H9 (cell line): Measurements from ENCODE around the gene UTS2B. TPM values are rescaled to one million over a fixed set of nuclear protein-coding genes. Genes with fewer than 3 reads are reported as not detected.
"Not testable (repeated sequence)": the region's sequence is repeated elsewhere in the genome, so short reads cannot be mapped to it uniquely, and the experiment has no call there.

ENCODE experiments used
- DNase-seq: peaks from one replicate; pipeline ENCODE4 v3.0.0-alpha.2; 2017
- H2AFZ ChIP-seq: one replicate; pipeline ENCODE4 v1.6.1; 2013; ENCODE audit warnings: mild to moderate bottlenecking, low read length, control low read depth, moderate library complexity
- H2AK5ac ChIP-seq: 2 replicates; pipeline ENCODE4 v1.6.1; 2013; ENCODE audit warnings: low read length, control low read depth, mixed read lengths; ENCODE audit not compliant: insufficient read length
- H2BK120ac ChIP-seq: one replicate; pipeline ENCODE4 v1.6.1; 2013; ENCODE audit warnings: low read depth, mild to moderate bottlenecking, low read length, control low read depth, inconsistent platforms; ENCODE audit not compliant: poor library complexity, severe bottlenecking
- H2BK12ac ChIP-seq: 2 replicates; pipeline ENCODE4 v1.6.1; 2013; ENCODE audit warnings: low read length, control low read depth, mixed read lengths, low read depth; ENCODE audit not compliant: insufficient read length
- H2BK15ac ChIP-seq: 2 replicates; pipeline ENCODE4 v1.6.1; 2013; ENCODE audit warnings: low read depth, low read length, control low read depth
- H2BK20ac ChIP-seq: one replicate; pipeline ENCODE4 v1.6.1; 2013; ENCODE audit warnings: low read depth, mild to moderate bottlenecking, low read length, control low read depth, inconsistent platforms; ENCODE audit not compliant: poor library complexity, severe bottlenecking
- H2BK5ac ChIP-seq: 2 replicates; pipeline ENCODE4 v1.6.1; 2013; ENCODE audit warnings: low read length, control low read depth, mixed read lengths; ENCODE audit not compliant: insufficient read length
- H3K14ac ChIP-seq: 2 replicates; pipeline ENCODE4 v1.6.1; 2013; ENCODE audit warnings: low read length, control low read depth; ENCODE audit not compliant: insufficient read depth
- H3K18ac ChIP-seq: 2 replicates; pipeline ENCODE4 v1.6.1; 2013; ENCODE audit warnings: low read depth, mild to moderate bottlenecking, mixed read lengths, low read length, control low read depth; ENCODE audit not compliant: insufficient read length
- H3K23ac ChIP-seq: 2 replicates; pipeline ENCODE4 v1.6.1; 2013; ENCODE audit warnings: low read length, control low read depth, mixed read lengths, low read depth; ENCODE audit not compliant: insufficient read length
- H3K23me2 ChIP-seq: 2 replicates; pipeline ENCODE4 v1.6.1; 2013; ENCODE audit warnings: low read depth, mild to moderate bottlenecking, mixed read lengths, low read length, control low read depth; ENCODE audit not compliant: insufficient read length, poor library complexity, severe bottlenecking
- H3K27ac ChIP-seq: 2 replicates; pipeline ENCODE4 v1.5.1; 2013; ENCODE audit warnings: low read length, control low read depth, mixed read lengths, low read depth; ENCODE audit not compliant: insufficient read length
- H3K27me3 ChIP-seq: 2 replicates; pipeline ENCODE4 v1.6.1; 2013; ENCODE audit warnings: low read length, control low read depth, inconsistent platforms; ENCODE audit not compliant: insufficient read depth
- H3K4ac ChIP-seq: 2 replicates; pipeline ENCODE4 v1.6.1; 2013; ENCODE audit warnings: low read depth, mild to moderate bottlenecking, control low read depth, inconsistent platforms, low read length, moderate library complexity
- H3K4me1 ChIP-seq: 2 replicates; pipeline ENCODE4 v1.6.1; 2013; ENCODE audit warnings: low read length, control low read depth, inconsistent platforms; ENCODE audit not compliant: insufficient read depth
- H3K4me2 ChIP-seq: 2 replicates; pipeline ENCODE4 v1.6.1; 2013; ENCODE audit warnings: low read length, control low read depth, mixed read lengths; ENCODE audit not compliant: insufficient read length, insufficient read depth
- H3K56ac ChIP-seq: 2 replicates; pipeline ENCODE4 v1.6.1; 2013; ENCODE audit warnings: low read depth, mild to moderate bottlenecking, mixed read lengths, low read length, control low read depth; ENCODE audit not compliant: insufficient read length
- H3K79me1 ChIP-seq: 2 replicates; pipeline ENCODE4 v1.6.1; 2013; ENCODE audit warnings: low read depth, mild to moderate bottlenecking, moderate library complexity, low read length, control low read depth, inconsistent platforms; ENCODE audit not compliant: insufficient read depth, poor library complexity, severe bottlenecking
- H3K79me2 ChIP-seq: 2 replicates; pipeline ENCODE4 v1.6.1; 2013; ENCODE audit warnings: low read length, control low read depth, inconsistent platforms; ENCODE audit not compliant: insufficient read depth
- H3K9ac ChIP-seq: 2 replicates; pipeline ENCODE4 v1.6.1; 2013; ENCODE audit warnings: low read length, control low read depth, mixed read lengths; ENCODE audit not compliant: insufficient read length; ENCODE audit errors: extremely low read depth
- H3K9me3 ChIP-seq: one replicate; pipeline ENCODE4 v1.6.1; 2013; ENCODE audit warnings: low read depth, low read length, inconsistent platforms; ENCODE audit not compliant: control insufficient read depth
- H3T11ph ChIP-seq: one replicate; pipeline ENCODE4 v1.6.1; 2013; ENCODE audit warnings: mild to moderate bottlenecking, low read length, control low read depth, inconsistent platforms
- H4K20me1 ChIP-seq: one replicate; pipeline ENCODE4 v1.6.1; 2013; ENCODE audit not compliant: control insufficient read depth, insufficient read length, insufficient read depth
- H4K5ac ChIP-seq: 2 replicates; pipeline ENCODE4 v1.6.1; 2013; ENCODE audit warnings: low read depth, mild to moderate bottlenecking, mixed read lengths, low read length, control low read depth; ENCODE audit not compliant: insufficient read length
- H4K8ac ChIP-seq: replicated peaks from 2 replicates; pipeline ENCODE4 v1.6.1; 2013; ENCODE audit warnings: low read length, control low read depth, mixed read lengths, low read depth; ENCODE audit not compliant: insufficient read length
- H4K91ac ChIP-seq: 2 replicates; pipeline ENCODE4 v1.6.1; 2013; ENCODE audit warnings: low read depth, mild to moderate bottlenecking, moderate library complexity, mixed read lengths, low read length, control low read depth; ENCODE audit not compliant: insufficient read length
- H3K27ac Mint-ChIP-seq, 3 experiments: 2 replicates in 2 of 3; 3 replicates in 1 of 3; pipeline ENCODE4 v1.8.0; 2020 to 2021; ENCODE audit warnings: mixed read lengths in 3 of 3, mild to moderate bottlenecking in 1 of 3, moderate library complexity in 1 of 3
- H3K27me3 Mint-ChIP-seq: 2 replicates; pipeline ENCODE4 v1.8.0; 2021; ENCODE audit warnings: low read depth, mild to moderate bottlenecking, moderate library complexity, mixed read lengths
- H3K36me3 Mint-ChIP-seq, 3 experiments: 2 replicates in 2 of 3; 3 replicates in 1 of 3; pipeline ENCODE4 v1.8.0; 2020 to 2021; ENCODE audit warnings: low read depth in 3 of 3, mixed read lengths in 3 of 3; ENCODE audit not compliant: insufficient read depth in 1 of 3
- H3K4me1 Mint-ChIP-seq, 2 experiments: 2 replicates each; pipeline ENCODE4 v1.8.0; 2020; ENCODE audit warnings: mixed read lengths in 2 of 2
- H3K4me3 Mint-ChIP-seq, 2 experiments: 2 replicates in 1 of 2; 3 replicates in 1 of 2; pipeline ENCODE4 v1.8.0; 2020 to 2021; ENCODE audit warnings: mild to moderate bottlenecking in 2 of 2, mixed read lengths in 2 of 2, moderate library complexity in 1 of 2
- H3K9me3 Mint-ChIP-seq, 2 experiments: 2 replicates in 1 of 2; 3 replicates in 1 of 2; pipeline ENCODE4 v1.8.0; 2020; ENCODE audit warnings: mild to moderate bottlenecking in 2 of 2, mixed read lengths in 2 of 2, moderate library complexity in 1 of 2
- WGBS: extraction: QIAGEN DNeasy Blood & Tissue Kit; methylation state at CpG from one replicate; pipeline ENCODE4 v1.1.7; 2013; ENCODE audit warnings: missing lambda C conversion rate, low lambda C conversion rate, mixed read lengths; ENCODE audit not compliant: insufficient read length; ENCODE audit errors: extremely low coverage; 5-methylcytosine and 5-hydroxymethylcytosine counted together
- total RNA-seq: library from RNA; stranded (reverse); gene quantifications from 2 replicates; pipeline ENCODE4 v1.2.1, GENCODE V29; 2021
- TF ChIP-seq, protein P1 (sequence below): fragments of 200-600 bp; sonication (generic); conservative IDR thresholded peaks from 3 replicates; pipeline ENCODE4 v1.8.0; 2021; ENCODE audit warnings: antibody characterized with exemption, mild to moderate bottlenecking

Gene UTS2B
- total RNA-seq, 1 experiment from 2014 or later: 0.09 TPM

DNA sequence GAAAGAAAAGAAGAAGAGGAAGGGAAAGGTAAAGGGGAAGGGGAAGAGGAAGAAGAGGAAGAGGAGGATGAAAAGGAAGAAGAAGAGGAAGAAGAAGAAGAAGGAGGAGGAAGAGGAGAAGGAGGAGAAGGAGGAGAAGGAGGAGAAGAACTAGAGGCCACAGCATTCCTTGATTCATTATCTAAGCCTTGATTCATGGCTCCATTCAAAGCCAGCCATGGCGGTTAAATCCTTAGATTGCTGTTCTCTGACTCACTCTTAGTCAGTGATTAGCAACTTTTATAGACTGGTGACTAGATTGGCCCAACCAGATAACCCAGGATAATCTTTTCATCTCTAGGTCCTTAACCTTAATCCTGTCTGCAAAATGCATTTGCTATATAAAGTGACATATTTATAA lies 83.7 kb downstream of the UTS2B start:
- no peak for DNase-seq
- Histone ChIP-seq H3K27ac (no peak overlapping the region), H2AFZ (no peak overlapping the region), H3K79me1 (no peaks in the 10 kb centered on the region), H4K5ac (no peak overlapping the region), H4K8ac (no peak overlapping the region), H3K4ac (no peak overlapping the region), H2BK120ac (no peak overlapping the region), H3K23me2 (no peaks in the 10 kb centered on the region), H3K18ac (no peak overlapping the region), H2AK5ac (no peak overlapping the region), H3T11ph (no peak overlapping the region), H3K79me2 (no peaks in the 10 kb centered on the region), H3K4me2 (no peak overlapping the region), H4K20me1 (no peaks in the 10 kb centered on the region), H2BK20ac (no peak overlapping the region), H3K14ac (no peak overlapping the region), H2BK12ac (no peak overlapping the region), H3K4me1 (no peaks in the 10 kb centered on the region), H2BK15ac (no peak overlapping the region), H3K27me3 (no peaks in the 10 kb centered on the region), H2BK5ac (no peak overlapping the region), H3K9ac (no peak overlapping the region), H3K56ac (no peak overlapping the region), H3K9me3 (no peaks in the 10 kb centered on the region), H4K91ac (no peak overlapping the region), H3K23ac (no peak overlapping the region)
- Mint-ChIP-seq H3K9me3 (no peaks in the 10 kb centered on the region; a peak in 1 of 5 replicates), H3K27me3 (no peaks in the 10 kb centered on the region), H3K4me1 (peaks cover 6 to 17% of the 10 kb centered on the region in 2 experiments), H3K36me3 (no peaks in the 10 kb centered on the region), H3K4me3 (no peak overlapping the region), H3K27ac (no peak overlapping the region)
- TF ChIP-seq, protein P1, sequence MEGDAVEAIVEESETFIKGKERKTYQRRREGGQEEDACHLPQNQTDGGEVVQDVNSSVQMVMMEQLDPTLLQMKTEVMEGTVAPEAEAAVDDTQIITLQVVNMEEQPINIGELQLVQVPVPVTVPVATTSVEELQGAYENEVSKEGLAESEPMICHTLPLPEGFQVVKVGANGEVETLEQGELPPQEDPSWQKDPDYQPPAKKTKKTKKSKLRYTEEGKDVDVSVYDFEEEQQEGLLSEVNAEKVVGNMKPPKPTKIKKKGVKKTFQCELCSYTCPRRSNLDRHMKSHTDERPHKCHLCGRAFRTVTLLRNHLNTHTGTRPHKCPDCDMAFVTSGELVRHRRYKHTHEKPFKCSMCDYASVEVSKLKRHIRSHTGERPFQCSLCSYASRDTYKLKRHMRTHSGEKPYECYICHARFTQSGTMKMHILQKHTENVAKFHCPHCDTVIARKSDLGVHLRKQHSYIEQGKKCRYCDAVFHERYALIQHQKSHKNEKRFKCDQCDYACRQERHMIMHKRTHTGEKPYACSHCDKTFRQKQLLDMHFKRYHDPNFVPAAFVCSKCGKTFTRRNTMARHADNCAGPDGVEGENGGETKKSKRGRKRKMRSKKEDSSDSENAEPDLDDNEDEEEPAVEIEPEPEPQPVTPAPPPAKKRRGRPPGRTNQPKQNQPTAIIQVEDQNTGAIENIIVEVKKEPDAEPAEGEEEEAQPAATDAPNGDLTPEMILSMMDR: no peak
- no CpG with 5 or more reads among the region's 1 CpG for WGBS

DNA sequence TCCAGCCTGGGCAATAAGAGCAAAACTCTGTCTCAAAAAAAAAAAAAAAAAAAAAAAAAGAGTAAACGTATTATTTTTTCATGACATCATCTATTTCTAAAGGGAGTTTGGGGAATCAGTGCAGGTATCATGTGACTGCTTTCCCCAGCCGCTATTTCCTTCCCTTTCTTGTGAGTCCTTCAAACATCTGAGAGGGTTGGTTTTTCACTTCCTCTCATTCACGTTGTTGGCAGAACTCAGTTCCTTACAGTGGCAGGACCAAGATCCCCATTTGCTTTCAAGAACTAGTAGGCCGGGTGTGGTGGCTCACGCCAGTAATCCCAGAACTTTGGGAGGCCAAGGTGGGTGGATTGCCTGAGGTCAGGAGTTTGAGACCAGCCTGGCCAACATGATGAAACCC lies 84.3 kb downstream of the UTS2B start:
- not testable (repeated sequence) for H2BK12ac ChIP-seq, H3K56ac ChIP-seq, H3T11ph ChIP-seq, H3K9me3 ChIP-seq, H3K36me3 Mint-ChIP-seq, H3K4me1 ChIP-seq, H4K91ac ChIP-seq, H3K14ac ChIP-seq, H3K27me3 ChIP-seq, H3K27ac Mint-ChIP-seq, H3K18ac ChIP-seq, H4K8ac ChIP-seq, H3K23me2 ChIP-seq, H3K27ac ChIP-seq, H3K4ac ChIP-seq, H3K79me1 ChIP-seq, H3K4me3 Mint-ChIP-seq, H3K9me3 Mint-ChIP-seq, H3K4me2 ChIP-seq, H2AFZ ChIP-seq, DNase-seq, H2BK20ac ChIP-seq, H3K9ac ChIP-seq, H2BK5ac ChIP-seq, H3K27me3 Mint-ChIP-seq, H4K5ac ChIP-seq, H2BK120ac ChIP-seq, H2AK5ac ChIP-seq, H2BK15ac ChIP-seq, H3K79me2 ChIP-seq, H3K23ac ChIP-seq, H4K20me1 ChIP-seq
- WGBS: no CpG with 5 or more reads among the region's 5 CpGs
- H3K4me1 Mint-ChIP-seq: peaks cover 6 to 14% of the 10 kb centered on the region in 2 experiments
